NCI-H2081 treated with DMSO at 0.1 percent for 48 hours (cell line): ENCODE data around the gene FGF14.

ENCODE experiments used
- DNase-seq: peaks from one replicate; lab custom pipeline; 2025; lab: John Stamatoyannopoulos, UW

FGF14 gene

DNA sequence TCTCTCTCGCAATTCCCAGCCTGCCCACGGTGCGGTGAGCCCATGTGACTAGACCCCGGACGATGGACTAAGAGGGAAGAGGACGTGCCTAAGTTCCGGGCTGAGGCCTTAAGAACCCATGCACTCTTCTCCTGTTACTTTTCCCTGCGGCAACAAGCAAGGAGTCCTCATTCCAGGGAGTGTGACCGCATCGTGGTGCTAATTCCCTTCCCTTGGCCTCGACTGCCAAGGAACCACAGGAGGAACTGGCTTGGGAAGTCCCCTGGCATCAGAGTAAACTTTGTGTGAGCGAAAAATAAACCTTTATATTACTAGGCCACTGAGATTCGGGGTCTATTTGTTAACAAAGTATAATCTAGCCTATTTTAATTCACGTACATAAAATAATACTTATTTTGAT is 34.0 kb downstream of the FGF14 start:
- no peak for DNase-seq

DNA sequence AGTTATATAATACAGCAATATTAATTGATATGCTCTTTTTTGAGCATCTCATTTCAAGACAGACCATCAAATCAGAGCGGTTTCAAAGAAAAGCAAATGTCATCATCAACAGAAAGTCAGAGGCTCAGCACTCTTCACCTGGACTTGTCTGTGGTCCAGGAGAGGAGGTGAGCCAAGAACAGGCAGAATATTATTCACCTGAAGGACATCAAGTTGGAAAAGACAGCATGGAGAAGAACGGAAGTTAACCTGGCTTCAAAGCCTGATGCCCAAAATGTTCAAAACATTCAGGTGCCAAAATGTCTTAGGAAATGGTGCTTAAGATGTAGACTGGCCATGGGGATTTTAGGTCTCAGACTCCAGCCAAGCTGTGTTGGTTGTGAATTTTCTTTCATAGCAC is 40.7 kb downstream of the FGF14 start:
- no peak for DNase-seq

DNA sequence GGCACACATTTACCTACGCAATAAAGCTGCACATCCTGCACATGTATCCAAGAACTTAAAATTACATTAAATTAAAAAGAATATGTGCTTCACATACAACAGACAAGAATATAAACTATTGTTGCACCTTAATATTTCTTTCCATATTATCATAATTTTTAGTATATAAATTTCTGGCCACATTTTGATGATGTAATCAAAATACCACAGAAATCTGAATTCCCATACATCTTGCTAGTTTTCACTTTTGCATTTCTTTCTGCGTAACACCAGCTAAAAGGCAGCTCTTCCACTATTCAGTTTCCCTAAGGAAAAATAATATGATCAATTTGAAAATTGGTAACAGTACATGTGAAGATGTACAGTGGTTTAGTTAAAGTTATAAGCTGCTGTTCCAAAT is 42.6 kb downstream of the FGF14 start:
- DNase-seq = no peak

DNA sequence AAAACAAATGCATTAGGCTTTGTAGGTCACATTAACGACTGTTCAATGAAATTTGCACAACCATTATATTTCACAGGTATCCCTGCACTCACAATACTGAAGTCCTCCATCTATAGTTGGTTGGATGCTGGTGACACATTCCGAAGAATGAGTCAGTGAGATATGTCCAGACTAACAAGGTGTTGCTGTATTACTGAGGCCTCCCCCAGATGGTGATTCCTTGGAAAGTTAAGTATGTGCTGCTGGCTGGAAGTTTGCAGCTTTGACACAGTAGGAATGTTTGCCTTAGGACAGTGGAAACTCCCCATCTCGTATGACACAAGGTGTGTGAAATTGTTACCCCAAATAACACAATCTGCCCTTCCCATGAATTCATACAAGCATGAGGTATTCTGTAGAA is 46.6 kb downstream of the FGF14 start:
- DNase-seq = no peak

DNA sequence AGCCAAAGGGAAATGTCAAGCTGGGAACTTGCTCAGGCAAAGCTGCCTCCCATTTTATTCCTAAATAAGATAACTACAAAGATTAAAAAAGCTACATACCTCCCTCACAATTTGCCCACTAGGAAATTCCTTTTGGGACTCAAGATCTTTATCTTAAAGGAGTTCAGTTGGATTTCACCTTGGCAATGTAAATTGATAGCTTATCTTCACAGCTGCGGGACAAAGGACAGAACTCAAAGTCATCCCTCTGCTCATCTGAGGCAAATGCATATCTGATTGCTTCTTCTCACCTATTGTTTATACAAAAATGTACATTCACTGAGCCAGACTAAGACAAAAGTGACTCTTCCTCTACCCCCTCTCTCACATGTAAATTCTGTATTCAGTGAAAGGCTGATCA is 47.8 kb downstream of the FGF14 start:
- no peak for DNase-seq

DNA sequence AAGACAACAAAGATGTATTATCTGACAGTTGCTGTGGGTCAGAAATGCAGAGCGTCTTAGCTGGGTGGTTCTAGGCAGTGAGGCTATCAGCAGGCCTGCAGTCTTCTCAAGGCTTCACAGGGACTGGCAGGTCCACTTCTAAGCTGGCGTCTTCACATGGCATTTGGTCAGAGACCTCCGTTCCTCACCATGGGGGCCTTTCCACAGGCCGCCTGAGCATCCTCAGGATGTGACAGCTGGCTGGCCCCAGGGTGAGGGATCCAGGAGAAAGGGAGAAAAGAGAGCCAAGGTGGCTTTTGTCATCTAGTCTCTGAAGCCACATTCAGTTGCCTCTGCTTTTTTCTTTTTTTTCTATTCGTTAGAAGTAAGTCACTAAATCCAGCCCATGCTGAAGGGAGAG is 50.3 kb downstream of the FGF14 start:
- no peak for DNase-seq

DNA sequence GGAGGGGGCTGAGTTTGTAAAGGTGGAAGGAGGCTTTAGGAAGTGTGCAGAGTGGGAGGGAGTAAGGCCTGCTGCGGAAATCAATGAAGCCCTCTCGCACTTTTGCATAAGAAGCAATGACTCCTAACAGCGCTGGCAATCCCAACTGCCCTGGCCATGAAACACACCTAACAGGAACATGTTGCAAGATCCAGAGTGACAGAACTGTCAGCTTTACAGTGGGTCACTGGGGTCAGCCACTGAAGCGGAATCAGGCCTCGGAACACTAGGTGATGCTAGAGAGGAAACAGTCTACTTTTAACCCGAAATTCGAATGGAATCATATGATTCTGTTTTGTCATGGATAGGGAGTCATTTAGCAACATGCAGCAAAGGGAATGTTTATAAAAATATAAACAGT is 54.4 kb downstream of the FGF14 start:
- no peak for DNase-seq

DNA sequence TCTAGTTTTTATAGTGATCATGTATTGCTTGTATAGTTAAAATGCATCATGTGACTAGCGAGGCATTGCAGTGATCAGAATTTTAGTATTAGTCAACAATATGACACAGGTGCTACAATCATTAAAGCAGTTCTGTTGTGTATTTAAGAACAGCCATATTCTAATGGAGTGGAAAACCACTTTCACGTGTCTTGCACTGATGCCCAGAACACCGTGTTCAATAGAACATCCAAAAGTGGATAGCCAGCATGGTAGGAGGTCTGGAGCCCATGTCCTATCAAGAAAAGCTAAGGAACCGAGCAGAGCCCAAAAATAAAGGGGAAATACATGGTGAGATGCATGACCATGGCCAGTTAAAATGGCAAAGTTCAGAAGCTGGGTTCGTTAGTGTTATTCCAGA is 55.1 kb downstream of the FGF14 start:
- no peak for DNase-seq

DNA sequence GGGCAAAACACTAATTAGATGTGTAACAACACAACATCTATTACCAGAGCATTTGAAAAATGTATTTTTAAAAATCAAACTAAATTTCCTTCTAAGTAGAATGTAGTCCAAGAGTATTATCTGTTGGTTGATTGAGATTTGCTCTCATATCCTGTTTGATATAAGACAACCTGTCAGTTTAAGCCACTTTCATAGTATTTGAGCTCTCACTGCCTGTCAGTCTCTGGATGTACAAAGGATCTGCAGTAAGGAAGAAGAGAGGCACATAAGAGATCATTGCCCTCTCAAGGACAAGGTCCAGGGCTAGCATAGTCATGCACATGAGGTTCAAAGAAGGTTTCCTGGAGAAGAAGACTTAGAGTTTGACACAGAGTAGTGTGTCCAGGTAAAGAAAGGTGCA is 57.4 kb downstream of the FGF14 start:
- no peak for DNase-seq

DNA sequence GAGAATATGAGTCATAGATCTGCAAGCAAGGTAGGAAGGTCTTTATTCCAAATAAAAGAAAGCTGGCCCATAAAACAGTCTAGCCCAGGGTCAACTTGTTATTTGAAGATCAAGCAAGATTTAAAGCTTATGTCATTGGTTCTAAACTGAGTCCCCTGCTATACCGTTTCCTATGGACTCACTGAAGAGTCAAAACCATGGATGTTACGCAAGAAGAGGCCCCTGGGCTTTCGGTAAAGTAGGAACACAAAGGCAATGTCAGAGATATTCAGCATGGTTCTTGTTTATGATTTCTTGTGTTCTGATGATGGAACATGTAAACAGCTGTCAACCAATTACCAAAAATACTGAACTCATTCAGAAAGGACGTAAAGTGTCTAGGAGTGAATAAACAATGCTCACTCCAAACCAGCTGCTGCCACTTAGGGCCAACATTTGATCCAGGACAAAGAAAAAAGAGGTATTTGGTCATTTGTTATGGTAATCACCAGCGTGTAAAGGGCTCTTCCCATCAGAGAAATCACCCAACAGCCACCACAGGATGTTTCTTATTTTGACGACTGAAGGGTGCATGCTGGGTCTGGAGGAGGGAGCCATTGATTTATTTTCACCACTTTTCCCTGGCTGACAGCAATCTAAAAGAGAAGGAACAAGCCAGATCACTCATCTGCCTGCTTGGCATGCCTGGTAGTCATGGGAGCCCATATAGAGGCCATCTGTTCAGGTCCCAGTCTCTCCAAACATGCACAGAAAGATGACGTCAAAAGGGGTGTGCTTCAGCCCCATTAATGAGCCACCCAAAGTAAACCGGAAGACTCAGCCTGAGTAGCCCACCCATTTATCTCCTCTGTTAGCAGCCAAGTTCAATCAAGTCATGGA is 68.3 kb downstream of the FGF14 start:
- DNase-seq = no peak

DNA sequence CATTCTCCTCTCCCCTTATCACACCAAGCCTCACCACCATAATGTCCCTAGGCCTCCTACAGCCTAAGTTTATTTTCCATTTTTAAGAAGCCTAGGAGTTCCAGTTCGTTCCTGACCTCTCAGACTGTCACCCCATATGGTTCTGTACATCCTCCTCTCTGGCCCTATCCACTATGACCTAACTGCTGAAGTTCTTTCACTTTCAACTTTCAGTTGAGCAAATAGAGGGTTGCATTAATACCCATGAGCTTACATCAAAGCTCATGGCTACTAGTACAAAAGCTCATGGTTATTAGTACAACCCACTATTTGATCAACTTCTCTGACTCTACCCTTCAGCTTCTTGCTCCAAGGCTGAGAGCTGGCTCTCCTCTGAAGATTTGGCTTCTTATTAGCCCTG is 72.9 kb downstream of the FGF14 start:
- no peak for DNase-seq

DNA sequence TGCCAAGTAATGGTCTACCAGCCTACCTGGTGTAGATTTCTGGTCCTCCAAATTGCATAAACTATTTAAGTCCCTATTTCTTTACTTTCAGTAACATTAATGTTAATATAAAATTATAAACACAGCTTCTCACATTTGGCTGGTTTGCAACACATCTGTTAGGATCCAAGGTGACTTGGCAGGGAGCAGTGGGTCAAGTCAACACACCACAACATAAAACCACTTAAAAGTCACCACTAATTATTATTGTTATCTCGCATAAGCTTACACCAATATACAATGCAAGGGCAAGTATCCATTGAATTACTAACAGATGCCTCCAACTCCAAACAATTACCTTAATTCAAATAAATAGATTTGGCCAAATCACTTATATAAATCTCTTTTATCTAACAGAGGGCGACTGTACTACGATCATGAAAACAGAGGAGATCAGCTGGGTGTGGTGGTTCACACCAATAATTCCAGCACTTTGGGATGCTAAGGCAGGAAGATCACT is 74.7 kb downstream of the FGF14 start:
- no peak for DNase-seq

DNA sequence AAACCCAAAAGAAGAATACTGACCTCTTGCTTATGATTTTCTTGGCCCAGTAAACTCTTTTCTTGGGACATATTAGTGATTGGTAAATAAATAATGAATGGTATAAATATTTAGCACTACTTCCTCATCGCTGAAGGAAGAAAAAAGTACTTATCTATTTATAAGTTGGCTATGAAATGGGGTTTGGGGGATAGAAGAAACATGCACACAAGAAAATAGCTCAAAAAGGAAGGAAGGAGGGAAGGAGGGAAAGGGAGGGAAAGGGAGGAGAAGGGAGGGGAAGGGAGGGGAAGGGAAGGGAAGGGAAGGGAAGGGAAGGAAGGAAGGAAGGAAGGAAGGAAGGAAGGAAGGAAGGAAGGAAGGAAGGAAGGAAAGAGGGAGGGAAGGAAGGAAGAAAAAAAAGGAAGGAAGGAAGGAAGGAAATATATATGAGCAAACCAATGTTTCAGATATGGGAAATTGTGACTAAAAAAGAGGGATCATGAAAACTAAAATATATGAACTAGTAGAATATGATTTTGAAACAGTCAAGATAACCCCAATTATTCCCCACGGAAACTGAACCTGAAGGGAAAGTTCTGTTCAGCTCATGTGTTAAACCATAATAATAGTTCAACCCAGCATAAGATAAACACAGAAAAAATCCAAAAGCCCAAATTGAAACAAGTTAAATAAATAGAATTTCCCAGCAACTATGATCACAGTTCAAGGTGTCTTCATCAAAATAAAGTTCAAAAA is 75.3 kb downstream of the FGF14 start:
- DNase-seq = no peak

DNA sequence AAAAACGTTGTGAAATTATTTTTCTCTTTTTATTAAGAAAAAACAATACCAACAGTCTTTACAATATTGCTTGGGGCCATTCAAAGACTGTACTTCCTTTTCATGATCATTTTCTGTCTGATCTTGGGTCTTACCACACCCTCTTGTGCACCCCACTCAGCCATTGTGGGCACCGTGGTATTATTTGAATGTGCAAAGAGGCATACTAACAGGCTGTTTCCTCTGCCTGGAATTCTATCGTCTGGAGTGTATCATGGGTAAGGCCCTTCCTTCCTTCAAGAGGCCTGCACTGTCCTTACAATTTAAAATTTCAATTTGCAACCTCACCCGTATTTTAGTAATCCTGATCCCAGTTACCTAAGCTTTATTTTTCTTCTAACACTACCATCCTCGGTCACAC is 76.5 kb downstream of the FGF14 start:
- no peak for DNase-seq

DNA sequence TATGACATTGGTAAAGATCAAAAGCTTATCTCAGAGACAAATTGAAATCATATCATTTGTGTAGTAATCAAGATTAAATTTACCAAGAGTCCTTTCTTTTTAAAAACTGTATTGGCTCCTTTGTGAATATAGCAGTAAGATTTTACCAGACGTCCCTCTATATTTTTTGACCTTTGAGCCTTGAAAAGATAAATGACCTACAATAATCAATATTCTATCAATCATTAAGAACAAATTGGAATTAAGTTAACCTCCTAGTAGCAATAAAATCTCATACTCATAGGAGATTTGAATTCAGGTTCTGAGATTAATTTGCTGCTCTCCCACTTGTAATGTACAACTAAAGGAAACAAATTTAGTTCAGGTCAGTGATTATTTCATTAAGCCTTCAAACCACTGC is 78.3 kb downstream of the FGF14 start:
- no peak for DNase-seq

DNA sequence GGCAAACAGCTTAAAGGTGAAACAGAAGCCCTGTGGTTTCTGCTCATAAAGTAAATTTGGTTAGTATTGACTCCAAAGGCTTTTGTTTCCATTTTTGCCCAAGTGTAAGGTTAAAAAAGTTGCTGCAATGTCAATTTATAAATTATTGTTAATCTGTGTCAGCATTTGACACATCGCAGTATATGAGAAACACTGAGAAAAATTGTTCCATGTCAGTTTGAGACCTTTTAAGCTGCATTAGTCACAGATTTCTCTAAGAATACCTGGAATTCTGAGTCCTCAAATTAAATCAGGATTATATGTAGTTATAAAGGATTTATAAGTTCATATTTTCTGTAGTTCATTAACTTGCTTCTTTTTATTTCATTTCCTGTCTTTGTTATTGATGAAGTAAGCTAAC is 78.8 kb downstream of the FGF14 start:
- DNase-seq = no peak

DNA sequence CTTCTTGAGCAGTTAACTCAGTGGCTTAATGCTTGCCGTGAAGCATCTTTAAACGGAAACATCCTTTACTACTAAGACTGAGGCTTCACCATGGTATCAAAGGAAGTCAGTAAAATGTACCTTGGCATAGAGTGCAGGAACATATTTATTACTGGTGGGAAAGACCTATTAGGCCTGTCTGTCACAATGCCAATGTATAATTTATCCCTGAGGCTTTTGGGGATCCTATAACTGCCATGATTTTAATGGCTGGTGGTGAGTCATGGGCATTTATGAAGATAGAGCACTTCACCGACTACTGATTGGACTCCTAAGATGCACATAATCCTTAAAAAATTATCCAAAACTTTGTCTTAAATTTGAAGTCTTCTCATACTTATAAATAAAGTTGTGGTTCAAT is 79.6 kb downstream of the FGF14 start:
- DNase-seq = no peak

DNA sequence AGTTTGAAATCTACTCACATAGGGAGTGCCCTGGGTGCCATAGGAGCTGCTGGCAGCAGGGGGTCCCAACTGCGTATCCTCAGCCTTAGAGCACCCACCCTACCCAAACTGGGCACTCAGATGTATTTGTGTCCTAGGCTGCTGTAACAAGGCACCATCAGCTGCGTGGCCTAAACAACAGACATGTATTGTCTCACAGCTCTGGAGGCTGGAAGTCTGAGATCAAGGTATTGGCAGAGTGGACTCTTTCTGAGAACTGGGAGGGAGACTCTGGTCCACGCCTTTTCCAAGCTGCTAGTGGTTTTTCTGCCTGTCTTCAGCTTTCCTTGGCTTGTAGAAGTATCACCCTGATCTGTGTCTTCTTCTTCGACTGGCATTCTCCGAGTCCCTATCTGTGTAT is 83.6 kb downstream of the FGF14 start:
- DNase-seq = no peak

DNA sequence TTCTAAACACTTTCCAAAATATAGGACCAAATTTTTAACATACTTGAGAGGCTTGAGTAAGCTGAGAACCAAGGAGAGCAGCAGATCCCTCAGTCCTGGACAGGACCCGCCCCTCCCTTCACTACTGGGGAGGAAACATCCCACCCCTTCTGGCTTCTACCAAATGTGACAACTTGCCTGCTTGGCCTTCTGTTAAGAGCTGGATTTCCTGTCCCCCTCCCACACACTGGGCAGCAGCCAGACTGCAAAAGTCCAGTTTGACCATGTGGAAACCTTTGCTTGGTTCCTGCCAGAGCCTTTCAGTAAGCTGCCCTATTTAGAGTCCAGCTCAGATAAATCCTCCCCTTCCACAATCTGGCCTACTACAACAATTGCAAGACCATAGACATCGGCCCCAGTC is 84.3 kb downstream of the FGF14 start:
- no peak for DNase-seq

DNA sequence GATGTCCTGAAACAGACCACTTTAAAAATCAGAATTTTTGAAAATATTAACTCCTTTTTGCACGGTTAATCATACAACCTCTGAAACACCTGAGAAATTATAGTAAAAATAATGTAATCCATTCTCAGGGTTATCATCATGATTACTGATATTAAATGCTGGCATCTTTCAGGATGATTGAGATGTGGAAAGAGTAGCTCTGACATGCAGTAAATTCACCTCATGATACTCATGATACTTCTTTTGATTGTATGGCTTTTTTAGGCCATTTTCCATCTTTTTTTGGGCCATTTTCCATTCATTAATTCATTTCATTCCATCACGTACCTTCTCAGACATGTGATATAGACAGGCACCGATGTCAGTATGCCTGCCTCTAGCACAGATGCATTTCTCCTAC is 85.1 kb downstream of the FGF14 start:
- DNase-seq = no peak

DNA sequence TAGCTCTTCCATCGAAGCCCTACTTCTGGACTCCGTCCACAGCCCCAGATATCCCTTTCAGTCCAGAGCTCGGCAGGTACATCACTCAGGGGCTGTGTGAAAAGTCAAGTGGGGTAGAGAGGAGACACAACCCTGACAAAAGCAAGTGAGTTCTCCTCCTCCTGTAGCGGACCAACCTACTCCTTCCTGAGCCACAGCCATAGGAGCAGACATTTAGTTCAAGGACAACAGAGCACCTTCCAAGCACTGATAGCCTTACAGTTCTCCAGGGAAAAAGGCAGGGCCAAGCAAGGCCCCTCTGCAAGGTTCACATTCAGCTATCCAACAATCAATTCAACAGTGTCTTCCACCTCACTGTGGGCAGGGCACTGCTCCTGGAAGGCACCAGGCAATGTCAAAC is 89.0 kb downstream of the FGF14 start:
- no peak for DNase-seq

DNA sequence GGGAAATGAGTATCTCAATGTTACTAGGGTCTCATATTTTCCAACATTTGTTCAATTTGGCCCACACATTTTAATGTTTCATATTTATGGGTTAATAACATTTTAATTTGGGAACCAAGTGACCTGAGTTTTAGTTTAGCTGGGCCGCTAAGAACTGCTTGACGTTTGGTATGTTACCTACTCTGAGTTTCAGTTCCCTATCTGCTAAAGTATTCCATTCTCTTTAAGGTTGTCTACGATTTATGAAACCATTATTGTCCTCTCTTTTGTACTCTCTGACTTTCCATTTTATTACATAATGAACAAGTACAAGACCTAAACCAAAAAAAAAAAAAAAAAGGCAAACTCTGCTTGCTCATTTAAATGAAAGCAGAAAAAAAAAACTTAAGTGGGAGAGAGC is 89.9 kb downstream of the FGF14 start:
- DNase-seq = no peak

DNA sequence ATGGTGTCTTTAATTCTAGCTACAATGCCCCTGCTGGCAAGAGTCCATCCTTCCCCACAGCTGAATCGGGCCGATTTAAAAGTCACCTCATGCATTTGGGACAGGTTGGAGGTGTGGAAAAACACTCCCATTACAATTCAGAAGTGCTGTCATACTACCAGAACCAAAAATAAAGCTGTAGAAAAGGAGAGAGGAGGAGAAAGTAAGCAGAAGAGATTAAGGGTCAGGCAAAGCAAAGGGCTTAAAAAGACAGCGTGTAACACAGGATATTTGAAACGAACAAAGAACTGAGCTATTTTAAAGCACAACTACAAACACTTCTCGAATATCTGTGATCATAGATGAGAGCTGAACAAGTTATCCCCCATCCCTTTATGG is 90.4 kb downstream of the FGF14 start:
- DNase-seq = no peak
